ENCODE results near the gene FYB1.

FYB1 gene

DNA sequence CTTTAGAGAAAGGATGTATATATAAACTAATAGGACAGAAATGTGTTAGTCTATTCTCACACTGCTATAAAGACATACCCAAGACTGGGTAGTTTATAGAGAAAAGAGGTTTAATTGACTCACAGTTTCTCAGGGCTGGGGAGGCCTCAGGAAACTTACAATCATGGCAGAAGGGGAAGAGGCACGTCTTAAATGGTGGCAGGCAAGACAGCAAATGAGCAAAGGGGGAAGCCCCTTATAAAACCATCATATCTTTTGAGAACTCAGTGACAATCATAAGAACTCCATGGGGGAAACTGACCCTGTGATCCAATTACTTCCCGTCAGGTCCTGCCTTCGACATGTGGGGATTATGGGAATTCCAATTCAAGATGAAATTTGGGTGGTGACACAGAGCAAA lies 136.4 kb downstream of the FYB1 start:
- TF ChIP-seq, protein P1, sequence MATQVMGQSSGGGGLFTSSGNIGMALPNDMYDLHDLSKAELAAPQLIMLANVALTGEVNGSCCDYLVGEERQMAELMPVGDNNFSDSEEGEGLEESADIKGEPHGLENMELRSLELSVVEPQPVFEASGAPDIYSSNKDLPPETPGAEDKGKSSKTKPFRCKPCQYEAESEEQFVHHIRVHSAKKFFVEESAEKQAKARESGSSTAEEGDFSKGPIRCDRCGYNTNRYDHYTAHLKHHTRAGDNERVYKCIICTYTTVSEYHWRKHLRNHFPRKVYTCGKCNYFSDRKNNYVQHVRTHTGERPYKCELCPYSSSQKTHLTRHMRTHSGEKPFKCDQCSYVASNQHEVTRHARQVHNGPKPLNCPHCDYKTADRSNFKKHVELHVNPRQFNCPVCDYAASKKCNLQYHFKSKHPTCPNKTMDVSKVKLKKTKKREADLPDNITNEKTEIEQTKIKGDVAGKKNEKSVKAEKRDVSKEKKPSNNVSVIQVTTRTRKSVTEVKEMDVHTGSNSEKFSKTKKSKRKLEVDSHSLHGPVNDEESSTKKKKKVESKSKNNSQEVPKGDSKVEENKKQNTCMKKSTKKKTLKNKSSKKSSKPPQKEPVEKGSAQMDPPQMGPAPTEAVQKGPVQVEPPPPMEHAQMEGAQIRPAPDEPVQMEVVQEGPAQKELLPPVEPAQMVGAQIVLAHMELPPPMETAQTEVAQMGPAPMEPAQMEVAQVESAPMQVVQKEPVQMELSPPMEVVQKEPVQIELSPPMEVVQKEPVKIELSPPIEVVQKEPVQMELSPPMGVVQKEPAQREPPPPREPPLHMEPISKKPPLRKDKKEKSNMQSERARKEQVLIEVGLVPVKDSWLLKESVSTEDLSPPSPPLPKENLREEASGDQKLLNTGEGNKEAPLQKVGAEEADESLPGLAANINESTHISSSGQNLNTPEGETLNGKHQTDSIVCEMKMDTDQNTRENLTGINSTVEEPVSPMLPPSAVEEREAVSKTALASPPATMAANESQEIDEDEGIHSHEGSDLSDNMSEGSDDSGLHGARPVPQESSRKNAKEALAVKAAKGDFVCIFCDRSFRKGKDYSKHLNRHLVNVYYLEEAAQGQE (IDR thresholded peaks at IDR 0.05; ENCODE audit: insufficient replicate concordance, low read depth) = no peak
- TF ChIP-seq, protein P2, sequence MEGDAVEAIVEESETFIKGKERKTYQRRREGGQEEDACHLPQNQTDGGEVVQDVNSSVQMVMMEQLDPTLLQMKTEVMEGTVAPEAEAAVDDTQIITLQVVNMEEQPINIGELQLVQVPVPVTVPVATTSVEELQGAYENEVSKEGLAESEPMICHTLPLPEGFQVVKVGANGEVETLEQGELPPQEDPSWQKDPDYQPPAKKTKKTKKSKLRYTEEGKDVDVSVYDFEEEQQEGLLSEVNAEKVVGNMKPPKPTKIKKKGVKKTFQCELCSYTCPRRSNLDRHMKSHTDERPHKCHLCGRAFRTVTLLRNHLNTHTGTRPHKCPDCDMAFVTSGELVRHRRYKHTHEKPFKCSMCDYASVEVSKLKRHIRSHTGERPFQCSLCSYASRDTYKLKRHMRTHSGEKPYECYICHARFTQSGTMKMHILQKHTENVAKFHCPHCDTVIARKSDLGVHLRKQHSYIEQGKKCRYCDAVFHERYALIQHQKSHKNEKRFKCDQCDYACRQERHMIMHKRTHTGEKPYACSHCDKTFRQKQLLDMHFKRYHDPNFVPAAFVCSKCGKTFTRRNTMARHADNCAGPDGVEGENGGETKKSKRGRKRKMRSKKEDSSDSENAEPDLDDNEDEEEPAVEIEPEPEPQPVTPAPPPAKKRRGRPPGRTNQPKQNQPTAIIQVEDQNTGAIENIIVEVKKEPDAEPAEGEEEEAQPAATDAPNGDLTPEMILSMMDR (IDR thresholded peaks at IDR 0.05; ENCODE audit: insufficient read depth, low read length) = no peak
- no peak for TF ChIP-seq SPI1 (IDR thresholded peaks at IDR 0.05; ENCODE audit: borderline replicate concordance, low read depth)
- TF ChIP-seq GABPA (IDR thresholded peaks at IDR 0.05; ENCODE audit: low read depth) = no peak
- TF ChIP-seq POLR2AphosphoS5 (IDR thresholded peaks at IDR 0.05; ENCODE audit: low read depth) = no peak
- H3K27ac ChIP-seq (replicated peaks) = no peak overlapping the region
- no peaks in the 10 kb centered on the region for H3K27me3 ChIP-seq (ENCODE audit: insufficient read depth, poor library complexity, severe bottlenecking)
- H3K4me3 ChIP-seq (replicated peaks; ENCODE audit: insufficient read depth, low read length) = no peak overlapping the region
- DNase-seq (ENCODE audit: low read depth in 1 of 2, low spot score in 1 of 2) = no peak

DNA sequence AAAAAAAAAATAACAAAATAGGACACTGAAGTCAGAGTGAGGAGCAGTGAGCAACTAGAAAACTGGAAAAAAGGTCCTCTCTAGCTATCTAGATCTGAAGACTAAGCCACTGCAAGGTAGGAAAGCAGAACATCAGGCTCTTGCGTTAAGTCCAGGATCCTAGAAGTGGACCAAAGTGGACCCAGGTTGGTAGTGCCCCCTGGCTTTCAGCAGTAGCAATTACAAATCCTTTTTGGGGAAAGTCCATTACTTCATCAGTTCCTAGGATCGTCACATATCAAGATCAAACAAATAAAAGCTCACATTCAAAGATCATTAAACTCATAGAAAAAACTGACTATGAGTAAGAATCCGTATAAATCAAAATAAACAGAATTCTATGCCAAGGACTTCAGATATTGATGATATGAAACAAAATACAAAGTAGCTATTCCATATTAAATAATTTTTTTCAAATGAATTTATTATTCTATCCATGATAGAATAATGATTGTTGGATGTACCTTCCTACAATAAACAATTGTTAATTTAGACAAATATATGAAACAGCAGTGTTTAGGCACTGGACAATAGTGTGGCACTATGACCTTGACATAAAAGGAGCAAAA lies 138.7 kb downstream of the FYB1 start:
- no peak for TF ChIP-seq SPI1 (IDR thresholded peaks at IDR 0.05; ENCODE audit: borderline replicate concordance, low read depth)
- TF ChIP-seq, protein P2 (IDR thresholded peaks at IDR 0.05; ENCODE audit: insufficient read depth, low read length) = peak; percentile 70
- Histone ChIP-seq H3K27me3 (ENCODE audit: insufficient read depth, poor library complexity, severe bottlenecking) (no peaks in the 10 kb centered on the region), H3K27ac (replicated peaks) (no peak overlapping the region), H3K4me3 (replicated peaks; ENCODE audit: insufficient read depth, low read length) (no peak overlapping the region)
- DNase-seq (ENCODE audit: low read depth in 1 of 2, low spot score in 1 of 2) = peak; percentile 32 to 61

DNA sequence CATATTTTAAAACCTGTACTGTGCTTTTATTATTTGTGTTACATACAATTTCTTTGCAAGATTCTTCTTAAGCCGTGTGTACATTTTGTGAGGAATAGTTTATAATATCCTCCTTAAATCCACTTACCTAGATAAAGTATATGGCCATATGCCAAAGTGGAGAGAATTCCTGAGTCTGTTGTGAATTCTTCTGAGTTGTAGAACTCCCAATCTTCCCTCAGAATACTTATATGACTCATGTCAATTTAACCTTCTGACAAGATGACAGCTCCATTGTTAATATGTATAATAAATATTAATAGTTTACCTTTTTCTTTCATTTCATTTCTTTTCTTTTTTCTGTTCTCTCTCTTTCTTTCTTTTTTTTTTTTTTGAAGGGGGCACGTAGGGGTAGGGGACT lies 139.2 kb downstream of the FYB1 start:
- Histone ChIP-seq H3K27me3 (ENCODE audit: insufficient read depth, poor library complexity, severe bottlenecking) (no peaks in the 10 kb centered on the region), H3K4me3 (replicated peaks; ENCODE audit: insufficient read depth, low read length) (no peak overlapping the region), H3K27ac (replicated peaks) (no peak overlapping the region)
- TF ChIP-seq, protein P1 (IDR thresholded peaks at IDR 0.05; ENCODE audit: insufficient replicate concordance, low read depth) = no peak
- no peak for TF ChIP-seq POLR2AphosphoS5 (IDR thresholded peaks at IDR 0.05; ENCODE audit: low read depth)
- TF ChIP-seq, protein P2 (IDR thresholded peaks at IDR 0.05; ENCODE audit: insufficient read depth, low read length) = no peak
- no peak for TF ChIP-seq SPI1 (IDR thresholded peaks at IDR 0.05; ENCODE audit: borderline replicate concordance, low read depth)
- TF ChIP-seq GABPA (IDR thresholded peaks at IDR 0.05; ENCODE audit: low read depth) = no peak
- no peak for DNase-seq (ENCODE audit: low read depth in 1 of 2, low spot score in 1 of 2)

DNA sequence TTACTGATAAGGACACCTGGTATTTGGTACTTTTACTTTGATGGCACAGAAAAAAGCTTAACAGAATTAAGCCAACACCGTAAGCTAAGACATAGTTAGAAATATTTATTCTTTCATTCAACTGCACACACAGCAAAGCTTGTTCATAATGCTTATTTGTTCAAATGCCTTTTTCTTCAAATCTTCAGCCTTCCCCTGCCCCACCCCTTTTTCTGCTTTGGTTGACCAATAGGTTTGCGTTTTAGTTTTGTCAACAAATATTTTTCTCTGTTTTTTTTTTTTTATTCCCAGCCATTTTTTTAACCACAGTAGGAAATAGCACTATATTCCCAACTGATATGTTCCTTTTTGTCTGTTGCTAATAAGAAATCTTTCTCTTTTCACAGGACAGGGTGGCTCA lies 140.2 kb downstream of the FYB1 start:
- Histone ChIP-seq H3K4me3 (replicated peaks; ENCODE audit: insufficient read depth, low read length) (no peak overlapping the region), H3K27ac (replicated peaks) (no peak overlapping the region), H3K27me3 (ENCODE audit: insufficient read depth, poor library complexity, severe bottlenecking) (no peaks in the 10 kb centered on the region)
- TF ChIP-seq POLR2AphosphoS5 (IDR thresholded peaks at IDR 0.05; ENCODE audit: low read depth) = no peak
- TF ChIP-seq, protein P2 (IDR thresholded peaks at IDR 0.05; ENCODE audit: insufficient read depth, low read length) = no peak
- TF ChIP-seq, protein P1 (IDR thresholded peaks at IDR 0.05; ENCODE audit: insufficient replicate concordance, low read depth) = no peak
- TF ChIP-seq SPI1 (IDR thresholded peaks at IDR 0.05; ENCODE audit: borderline replicate concordance, low read depth) = no peak
- TF ChIP-seq GABPA (IDR thresholded peaks at IDR 0.05; ENCODE audit: low read depth) = no peak
- DNase-seq (ENCODE audit: low read depth in 1 of 2, low spot score in 1 of 2) = no peak

Data from HL-60 (cell line).